DMS79 (cell line): ENCODE results near the gene C11orf97.
"Not testable (repeated sequence)": the region's sequence is repeated elsewhere in the genome, so short reads cannot be mapped to it uniquely, and the experiment has no call there.

ENCODE experiments used
- DNase-seq: peaks from one replicate; lab custom pipeline; 2025; lab: John Stamatoyannopoulos, UW

C11orf97 gene

DNA sequence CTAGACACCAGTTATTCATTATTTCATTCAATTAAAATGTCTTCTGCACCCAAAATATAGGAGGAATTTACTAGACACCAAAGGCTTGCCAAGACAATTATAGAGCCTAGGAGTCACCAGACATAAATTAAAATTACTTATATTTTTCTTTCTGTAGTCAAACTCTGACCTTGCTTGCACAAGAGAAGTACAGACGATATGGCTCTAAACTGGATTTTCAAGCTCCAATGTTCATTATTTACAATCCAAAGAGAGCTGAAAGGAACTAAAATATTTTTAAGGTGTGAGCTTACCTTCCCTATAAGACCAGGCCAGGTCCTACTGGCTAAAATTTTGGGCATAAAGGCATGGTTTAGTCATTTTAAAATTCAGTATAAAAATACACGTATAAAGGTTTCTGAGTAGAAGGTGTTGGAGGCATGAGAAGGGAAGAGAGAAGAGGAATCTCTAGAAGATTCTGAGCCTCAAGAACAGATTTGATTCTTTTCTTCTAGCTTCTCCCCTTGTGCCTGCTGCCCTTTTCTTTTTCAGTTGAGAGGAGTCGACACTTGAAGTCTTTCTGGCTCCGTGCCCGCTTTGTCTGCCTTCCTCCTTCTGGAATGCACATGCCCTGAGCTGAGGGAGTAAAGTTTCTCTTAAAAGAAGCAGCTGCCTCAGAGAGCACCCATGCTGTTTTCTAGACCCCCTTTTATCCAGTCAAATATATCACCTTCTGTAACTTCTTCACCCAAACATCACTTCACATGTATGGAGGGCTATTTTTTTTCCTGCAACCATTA lies 13.5 kb downstream of the C11orf97 start:
- DNase-seq, result peak; percentile 85

DNA sequence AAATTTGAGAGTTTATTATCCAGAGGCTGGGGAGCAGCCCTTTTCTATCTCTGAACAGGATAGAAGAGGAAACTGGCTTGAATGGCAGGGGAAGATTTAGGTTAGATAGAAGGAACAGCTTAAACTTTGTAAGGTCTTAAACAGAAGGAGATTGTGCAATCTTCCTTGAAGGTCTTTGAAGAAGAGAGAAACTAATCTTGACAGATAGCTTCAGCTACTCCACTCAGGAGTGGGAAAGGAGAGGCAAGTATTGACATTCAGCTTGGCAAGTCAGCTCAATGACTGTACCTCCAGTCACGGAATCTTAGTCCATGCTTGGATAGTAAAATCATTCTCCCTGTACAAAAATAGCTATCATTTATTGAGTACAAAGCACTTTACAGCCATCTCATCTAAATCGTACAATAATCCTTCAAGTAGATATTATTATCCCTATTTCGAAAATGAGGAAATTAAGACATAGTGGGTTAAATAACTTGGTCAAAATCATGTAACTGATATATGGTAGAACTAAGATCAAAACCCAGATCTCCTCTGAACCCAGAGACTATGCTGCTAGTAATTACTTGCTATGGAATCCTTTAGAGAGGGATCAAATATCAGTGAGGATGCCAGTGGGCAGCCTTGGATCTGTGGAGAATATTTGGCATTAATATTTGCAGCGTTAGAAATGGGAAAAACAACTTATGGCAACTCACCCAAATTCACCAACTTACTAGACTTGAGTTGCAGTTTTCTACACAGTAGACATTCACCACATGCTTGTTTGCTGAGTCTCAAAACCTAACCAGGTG lies 14.6 kb downstream of the C11orf97 start:
- no peak for DNase-seq

DNA sequence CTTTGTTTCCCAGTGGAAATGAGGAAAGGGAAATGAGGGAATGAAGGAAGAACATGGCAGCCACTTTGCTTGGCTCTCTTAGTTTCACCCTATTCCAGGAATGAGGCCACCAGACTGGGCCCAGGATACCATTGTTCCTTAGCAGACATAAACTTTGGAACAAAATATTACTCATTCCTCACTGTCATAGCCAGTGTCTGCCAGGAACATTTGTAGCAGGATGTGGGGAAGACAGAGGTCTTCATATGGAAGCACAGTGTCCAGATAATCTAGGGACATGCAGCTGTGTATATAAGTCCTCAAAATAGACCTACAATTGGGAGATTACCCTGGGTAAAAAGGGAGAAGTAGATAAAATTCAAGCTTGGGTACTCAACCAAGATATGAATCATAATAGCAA lies 16.3 kb downstream of the C11orf97 start:
- no peak for DNase-seq

DNA sequence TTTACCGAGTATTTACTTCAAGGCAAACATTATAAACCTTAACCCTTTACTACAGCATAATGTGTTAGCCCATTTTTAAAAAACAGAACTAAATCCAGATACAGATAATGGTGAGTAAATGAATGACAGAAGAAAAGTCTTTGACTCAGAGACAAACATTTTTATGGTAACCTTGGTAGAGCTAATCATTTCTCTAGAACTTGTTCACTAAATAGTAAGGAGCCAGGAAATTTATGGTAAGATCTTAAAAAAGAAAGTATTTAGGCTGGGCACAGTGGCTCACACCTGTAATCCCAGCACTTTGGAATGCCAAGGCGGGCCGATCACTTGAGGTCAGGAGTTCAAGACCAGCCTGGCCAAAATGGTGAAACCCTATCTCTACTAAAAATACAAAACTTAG lies 19.9 kb downstream of the C11orf97 start:
- no peak for DNase-seq

DNA sequence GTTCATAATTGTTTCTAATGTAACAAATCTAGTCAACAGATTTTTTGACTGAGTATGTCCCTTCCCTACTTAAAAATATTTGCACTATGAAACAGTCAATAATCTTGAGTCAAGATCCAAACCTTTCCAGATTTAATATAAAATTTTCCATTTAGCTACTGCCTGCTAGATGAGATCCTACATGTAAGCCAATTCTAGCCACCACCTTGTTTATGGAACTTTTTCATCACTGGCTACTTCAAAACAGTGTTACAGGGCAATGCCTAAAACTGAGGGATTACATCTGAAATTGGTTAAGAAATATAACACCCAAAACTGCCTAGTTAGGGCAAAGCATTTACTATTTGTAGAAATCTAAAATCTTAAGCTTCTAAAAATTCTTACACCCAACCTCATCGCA lies 20.9 kb downstream of the C11orf97 start:
- DNase-seq, result no peak

DNA sequence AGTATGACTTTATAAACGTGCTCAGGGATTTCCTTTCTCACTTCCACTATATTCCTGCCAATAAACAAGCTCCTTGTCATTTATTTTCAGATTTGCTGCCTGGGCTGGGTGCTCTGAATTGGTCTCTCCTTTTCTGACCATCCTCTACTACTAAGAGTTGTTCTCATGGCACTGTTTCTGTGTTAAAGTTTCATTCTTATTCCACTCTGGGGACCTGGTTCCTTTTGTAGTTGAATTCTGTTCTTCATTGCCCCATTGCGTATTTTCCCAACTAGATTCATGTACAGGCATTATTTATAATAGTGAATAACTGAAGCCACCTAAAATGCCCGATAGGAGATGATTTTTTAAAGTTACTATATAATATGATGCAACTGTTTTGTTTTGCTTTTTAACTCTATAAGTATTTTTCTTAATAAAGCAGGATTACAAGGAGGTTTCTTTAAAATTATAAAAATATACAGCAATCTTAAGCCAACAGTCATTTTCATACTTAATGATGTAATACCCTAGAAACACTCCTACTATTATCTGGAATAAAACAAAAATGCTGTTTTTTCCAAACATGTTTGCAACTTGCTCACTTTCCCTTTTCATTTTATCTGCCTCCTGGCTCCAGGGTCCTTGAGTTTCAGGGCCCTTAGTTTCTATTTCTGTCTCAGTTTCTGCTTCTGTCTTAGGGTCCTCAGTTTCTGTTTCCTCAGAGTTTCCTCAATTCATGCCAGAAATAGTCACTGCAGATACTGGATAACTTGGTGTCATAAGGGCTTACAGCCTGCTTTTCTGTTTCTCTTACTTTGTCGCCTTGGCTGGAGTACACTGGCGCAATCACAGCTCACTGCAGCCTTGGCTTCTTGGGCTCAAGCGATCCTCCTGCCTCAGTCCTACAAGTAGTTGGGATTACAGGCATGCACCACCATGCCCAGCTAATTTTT lies 21.7 kb downstream of the C11orf97 start:
- no peak for DNase-seq

DNA sequence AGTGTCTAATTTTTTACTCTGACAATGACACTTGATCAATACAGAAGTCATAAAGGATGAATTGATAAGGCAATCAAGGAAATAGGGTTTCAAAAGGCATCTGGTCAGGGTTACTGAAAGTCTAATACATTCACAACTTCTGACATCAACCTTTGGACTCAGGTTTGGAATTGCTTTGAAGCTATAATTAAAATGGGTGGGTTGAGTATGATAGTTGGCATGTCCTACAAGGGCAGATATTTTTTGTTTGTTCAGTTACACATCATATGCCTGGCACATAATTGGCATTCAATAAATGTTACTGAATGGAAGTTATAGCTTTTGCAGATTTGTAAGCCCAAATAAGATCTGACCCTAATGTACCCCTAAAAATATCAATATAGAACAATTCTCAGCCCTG lies 24.1 kb downstream of the C11orf97 start:
- no peak for DNase-seq

DNA sequence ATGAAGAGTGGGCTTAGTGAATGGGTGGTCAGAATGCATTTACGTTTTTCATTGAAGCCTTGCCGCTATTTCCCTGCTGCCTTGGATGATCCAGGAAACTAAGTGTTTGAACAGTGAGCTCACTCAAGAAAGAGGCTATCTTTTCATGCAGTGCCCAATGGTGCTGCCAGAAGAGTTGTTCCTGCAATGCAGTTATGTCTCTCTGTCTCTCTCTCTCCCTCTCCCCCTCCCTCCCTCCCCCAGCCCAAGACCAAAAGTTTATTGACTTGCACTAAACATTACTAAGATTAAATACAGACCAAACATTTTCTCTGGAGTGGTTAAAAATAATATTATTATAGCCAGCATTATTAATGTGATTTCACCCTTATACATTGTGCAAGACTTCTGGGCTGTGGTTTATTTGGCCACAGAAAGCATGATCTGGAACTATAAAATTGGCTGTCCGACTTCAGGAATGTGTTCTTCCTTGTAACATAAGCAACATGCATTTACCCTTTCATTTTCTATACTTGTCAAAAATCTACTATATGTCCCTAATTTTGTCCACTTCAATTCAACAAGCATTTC lies 24.9 kb downstream of the C11orf97 start:
- no peak for DNase-seq

DNA sequence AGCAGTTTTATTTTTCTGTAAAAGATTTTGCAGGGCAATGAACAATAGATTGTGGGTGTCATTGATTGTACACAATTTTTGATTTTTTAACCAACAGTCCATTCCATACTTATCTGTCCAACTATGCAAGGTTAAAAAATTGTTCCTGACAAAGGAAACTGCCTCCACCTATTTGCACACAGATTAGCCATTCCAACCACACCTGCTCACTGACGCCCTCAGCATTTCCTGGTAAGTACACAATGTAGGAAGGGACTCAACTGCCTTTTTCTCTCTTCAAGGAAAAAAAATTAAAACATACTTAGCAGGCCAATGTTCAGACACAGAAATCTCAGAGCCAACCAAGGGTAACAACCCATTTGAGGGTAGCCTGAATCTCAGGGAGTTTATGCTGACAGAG lies 27.2 kb downstream of the C11orf97 start:
- DNase-seq, result no peak

DNA sequence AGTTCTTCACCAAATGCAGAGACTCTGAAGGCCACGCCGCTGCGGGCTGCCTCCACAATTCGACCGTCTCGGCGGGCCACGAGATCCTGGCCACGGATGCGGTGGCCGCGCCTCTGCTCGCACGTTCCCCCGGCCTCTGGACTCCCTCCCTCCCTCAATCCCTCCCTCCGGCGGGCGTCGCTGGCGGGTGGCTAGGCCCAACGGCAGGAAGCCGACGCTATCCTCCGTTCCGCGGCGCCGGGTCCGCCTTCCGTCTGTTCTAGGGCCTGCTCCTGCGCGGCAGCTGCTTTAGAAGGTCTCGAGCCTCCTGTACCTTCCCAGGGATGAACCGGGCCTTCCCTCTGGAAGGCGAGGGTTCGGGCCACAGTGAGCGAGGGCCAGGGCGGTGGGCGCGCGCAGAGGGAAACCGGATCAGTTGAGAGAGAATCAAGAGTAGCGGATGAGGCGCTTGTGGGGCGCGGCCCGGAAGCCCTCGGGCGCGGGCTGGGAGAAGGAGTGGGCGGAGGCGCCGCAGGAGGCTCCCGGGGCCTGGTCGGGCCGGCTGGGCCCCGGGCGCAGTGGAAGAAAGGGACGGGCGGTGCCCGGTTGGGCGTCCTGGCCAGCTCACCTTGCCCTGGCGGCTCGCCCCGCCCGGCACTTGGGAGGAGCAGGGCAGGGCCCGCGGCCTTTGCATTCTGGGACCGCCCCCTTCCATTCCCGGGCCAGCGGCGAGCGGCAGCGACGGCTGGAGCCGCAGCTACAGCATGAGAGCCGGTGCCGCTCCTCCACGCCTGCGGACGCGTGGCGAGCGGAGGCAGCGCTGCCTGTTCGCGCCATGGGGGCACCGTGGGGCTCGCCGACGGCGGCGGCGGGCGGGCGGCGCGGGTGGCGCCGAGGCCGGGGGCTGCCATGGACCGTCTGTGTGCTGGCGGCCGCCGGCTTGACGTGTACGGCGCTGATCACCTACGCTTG lies 31.7 kb downstream of the C11orf97 start, which contains the start of gene FUT4:
Gene FUT4, plus strand, starts transcription at position 227 of the 951 bp plus-strand sequence. Its CDS starts 213 bp downstream, at position 440.
- peak; percentile 83 for DNase-seq

DNA sequence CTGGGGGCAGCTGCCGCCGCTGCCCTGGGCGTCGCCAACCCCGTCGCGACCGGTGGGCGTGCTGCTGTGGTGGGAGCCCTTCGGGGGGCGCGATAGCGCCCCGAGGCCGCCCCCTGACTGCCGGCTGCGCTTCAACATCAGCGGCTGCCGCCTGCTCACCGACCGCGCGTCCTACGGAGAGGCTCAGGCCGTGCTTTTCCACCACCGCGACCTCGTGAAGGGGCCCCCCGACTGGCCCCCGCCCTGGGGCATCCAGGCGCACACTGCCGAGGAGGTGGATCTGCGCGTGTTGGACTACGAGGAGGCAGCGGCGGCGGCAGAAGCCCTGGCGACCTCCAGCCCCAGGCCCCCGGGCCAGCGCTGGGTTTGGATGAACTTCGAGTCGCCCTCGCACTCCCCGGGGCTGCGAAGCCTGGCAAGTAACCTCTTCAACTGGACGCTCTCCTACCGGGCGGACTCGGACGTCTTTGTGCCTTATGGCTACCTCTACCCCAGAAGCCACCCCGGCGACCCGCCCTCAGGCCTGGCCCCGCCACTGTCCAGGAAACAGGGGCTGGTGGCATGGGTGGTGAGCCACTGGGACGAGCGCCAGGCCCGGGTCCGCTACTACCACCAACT lies 32.5 kb downstream of the C11orf97 start:
- peak; percentile 19 for DNase-seq

DNA sequence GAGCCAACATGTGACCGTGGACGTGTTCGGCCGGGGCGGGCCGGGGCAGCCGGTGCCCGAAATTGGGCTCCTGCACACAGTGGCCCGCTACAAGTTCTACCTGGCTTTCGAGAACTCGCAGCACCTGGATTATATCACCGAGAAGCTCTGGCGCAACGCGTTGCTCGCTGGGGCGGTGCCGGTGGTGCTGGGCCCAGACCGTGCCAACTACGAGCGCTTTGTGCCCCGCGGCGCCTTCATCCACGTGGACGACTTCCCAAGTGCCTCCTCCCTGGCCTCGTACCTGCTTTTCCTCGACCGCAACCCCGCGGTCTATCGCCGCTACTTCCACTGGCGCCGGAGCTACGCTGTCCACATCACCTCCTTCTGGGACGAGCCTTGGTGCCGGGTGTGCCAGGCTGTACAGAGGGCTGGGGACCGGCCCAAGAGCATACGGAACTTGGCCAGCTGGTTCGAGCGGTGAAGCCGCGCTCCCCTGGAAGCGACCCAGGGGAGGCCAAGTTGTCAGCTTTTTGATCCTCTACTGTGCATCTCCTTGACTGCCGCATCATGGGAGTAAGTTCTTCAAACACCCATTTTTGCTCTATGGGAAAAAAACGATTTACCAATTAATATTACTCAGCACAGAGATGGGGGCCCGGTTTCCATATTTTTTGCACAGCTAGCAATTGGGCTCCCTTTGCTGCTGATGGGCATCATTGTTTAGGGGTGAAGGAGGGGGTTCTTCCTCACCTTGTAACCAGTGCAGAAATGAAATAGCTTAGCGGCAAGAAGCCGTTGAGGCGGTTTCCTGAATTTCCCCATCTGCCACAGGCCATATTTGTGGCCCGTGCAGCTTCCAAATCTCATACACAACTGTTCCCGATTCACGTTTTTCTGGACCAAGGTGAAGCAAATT lies 33.3 kb downstream of the C11orf97 start:
- DNase-seq, result no peak

DNA sequence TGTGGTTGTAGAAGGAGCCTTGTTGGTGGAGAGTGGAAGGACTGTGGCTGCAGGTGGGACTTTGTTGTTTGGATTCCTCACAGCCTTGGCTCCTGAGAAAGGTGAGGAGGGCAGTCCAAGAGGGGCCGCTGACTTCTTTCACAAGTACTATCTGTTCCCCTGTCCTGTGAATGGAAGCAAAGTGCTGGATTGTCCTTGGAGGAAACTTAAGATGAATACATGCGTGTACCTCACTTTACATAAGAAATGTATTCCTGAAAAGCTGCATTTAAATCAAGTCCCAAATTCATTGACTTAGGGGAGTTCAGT lies 33.9 kb downstream of the C11orf97 start:
- no peak for DNase-seq

DNA sequence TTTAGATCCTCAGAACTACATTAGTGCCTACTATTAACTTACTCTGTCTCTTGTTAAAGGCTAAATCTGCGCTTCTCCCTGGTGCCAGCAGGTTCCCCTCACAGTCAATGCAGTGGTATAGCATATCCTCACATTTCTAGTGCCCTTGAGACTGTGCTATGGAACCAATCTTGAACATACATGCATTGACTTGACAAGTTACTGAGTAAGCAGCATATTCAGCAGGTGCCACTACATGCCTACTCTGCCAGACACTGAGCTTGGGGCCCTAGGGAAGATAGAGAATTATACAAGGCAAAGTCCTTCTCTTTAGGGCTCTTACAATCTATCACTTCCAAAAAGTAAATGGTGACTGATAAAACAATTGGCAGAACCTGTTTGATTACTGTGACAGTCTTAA lies 34.6 kb downstream of the C11orf97 start:
- peak; percentile 53 for DNase-seq

DNA sequence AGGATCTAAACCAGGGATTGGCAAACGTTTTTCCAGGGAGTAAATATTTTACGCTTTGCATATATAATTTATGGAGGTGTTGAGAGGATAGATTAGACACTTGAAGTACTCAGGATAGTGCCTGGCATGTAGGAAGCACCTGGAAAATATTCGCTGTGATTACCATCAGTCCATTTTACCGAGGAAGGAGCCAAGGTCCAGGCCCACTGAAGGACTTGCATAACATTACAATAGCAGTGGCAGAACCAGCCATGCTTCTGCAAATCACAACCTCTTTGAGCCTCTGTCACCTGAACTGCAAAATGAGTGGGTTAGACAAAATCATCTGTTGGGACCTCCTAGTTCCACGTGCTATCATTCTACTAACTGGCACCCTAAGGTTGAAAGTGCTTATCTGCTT lies 36.9 kb downstream of the C11orf97 start:
- no peak for DNase-seq

DNA sequence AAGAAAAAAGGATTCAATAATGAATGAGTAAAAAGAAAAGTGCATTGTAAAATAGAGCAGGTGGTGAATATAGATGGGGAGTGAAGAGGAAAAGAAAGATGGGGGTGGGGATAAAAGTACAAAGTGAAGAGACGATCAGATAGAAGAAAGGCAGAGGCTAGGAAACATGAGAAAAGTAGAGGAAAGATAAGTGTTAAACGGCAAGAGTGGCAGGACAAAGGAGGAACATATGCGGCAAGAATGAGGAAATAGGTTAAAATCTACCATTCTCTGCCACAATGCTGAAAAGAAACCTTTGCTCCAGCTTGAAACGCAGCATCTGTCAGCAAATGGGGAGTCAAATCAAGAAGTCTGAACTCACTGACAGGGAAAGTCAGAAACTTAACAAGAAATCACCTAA lies 38.3 kb downstream of the C11orf97 start:
- DNase-seq, result no peak

DNA sequence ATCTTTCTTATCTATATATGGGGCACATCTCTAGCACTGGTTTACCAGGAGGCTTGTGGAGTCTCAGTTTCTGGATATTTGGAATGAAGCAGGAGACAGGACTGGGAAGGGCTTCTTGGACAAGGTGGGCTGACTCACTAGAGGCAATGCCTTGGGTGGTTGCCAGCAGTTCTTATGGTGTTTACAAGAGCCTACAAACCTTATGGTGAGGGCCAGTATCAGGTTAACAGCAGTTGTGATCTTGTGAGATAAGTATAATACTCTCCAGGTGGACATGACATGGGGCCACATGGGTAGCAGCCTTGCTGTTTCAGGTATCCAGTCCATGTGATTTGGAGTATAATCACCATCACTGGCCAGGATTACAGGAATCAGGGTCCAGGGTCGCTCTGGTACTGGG lies 41.7 kb downstream of the C11orf97 start:
- DNase-seq, result peak; percentile 62

DNA sequence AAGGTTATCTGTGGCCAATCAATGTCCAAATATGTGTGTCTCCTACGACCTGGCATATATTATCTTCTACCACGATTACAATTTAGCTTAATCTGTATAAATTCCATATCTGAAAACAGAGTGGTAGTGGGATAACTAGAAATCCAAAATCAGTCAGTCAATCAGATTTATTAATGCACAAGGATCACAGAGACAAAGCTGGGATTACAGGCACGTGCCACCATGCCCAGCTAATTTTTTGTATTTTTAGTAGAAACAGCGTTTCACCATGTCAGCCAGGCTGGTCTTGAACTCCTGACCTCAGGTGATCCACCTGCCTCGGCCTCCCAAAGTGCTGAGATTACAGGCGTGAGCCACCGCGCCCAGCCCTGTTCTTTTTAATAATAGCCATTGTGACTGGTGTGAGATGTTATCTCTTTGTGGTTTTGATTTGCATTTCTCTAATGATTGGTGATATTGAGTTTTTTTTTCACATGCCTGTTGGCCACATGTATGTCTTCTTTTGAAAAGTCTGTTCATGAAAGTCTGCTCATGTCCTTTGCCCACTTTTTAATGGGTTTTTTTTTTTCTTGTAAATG lies 43.6 kb downstream of the C11orf97 start:
- DNase-seq, result not testable (repeated sequence)

DNA sequence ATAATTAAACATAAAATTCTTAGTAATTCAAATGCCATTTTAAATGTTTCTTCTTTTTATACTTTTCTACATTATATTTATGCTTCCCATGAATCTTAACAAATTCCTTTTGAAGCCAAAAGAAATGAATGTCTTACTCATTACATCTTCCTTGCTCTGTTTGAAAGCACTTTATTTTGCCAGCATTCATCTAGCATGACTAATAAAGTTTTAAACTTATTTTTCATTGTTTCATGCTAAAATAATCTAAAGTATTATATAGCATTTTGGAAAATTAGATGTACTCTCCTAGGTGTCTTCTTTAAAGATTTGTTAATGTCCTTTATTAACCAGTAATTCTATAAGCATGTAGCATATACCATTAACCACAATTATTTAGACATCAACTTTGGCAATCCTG lies 45.2 kb downstream of the C11orf97 start:
- DNase-seq, result no peak
